NCI-H1930 (cell line): Measurements from ENCODE around the gene NUDT22.

Source experiments
- DNase-seq, 2 experiments: peaks; one replicate each; lab custom pipeline; 2025; lab: John Stamatoyannopoulos, UW

Gene NUDT22

DNA sequence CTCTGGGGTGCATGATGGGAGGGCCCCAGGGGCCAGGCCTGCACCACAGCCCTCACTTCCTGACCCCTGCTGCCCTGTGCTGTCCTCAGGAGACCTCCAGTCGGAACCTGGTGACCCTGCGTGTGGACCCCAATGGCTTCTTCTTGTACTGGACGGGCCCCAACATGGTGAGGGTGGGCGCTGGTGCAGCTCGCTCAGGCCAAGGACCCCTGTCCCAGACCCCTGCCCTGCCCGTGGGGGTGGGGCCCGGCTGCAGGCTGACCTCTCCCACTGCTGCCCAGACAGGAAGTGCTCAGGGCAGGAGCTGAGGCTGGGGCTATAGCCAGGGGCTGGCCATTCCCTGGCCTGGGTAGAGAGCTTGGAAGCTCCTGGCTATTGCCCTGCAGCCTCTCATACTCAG is 28.3 kb downstream of the NUDT22 start:
- DNase-seq = no peak

DNA sequence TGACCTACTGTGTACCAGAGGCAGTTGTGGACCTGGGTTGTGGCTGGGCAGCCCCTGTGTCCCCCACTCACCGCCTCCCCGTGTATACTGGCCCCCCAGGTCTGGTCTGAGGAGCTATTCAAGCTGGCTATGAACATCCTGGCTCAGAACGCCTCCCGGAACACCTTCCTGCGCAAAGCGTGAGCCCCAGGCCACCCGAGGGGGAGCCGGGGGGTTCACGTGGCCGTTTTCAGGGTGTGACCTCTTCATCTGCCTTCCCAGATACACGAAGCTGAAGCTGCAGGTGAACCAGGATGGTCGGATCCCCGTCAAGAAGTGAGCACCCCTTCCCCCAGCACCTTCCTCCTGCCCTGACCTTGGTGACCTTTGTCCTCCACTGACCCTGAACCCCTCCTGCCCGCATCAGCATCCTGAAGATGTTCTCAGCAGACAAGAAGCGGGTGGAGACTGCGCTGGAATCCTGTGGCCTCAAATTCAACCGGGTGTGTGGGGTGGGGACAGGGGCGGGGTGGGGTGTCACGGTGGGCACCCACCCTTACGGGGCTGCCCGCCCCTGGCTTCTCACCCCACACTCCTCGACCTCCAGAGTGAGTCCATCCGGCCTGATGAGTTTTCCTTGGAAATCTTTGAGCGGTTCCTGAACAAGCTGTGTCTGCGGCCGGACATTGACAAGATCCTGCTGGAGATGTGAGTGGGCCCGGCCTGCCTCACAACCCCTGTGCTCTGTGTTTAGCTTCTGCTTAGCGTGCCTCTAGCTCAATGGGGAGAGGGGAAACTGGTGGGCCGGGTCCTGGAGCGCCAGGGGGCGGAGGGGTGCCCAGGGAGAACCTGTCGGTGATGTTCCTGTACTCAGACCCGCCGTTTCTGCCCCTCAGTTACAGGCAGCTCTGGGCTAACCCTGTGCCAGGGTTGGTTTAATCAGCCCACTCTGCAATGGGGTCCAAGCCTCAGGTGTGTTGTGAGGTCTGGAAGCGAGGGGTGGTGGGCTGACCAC is 29.4 kb downstream of the NUDT22 start:
- no peak for DNase-seq

DNA sequence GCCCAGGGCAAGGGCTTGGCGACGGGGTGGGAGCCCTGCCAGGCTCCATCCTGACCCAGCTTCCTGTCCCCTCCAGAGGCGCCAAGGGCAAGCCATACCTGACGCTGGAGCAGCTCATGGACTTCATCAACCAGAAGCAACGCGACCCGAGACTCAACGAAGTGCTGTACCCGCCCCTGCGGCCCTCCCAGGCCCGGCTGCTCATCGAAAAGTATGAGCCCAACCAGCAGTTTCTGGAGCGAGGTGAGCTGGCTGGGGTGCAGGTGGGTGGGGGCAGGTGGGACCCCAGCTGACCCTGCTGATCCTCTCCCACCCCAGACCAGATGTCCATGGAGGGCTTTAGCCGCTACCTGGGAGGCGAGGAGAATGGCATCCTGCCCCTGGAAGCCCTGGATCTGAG is 30.2 kb downstream of the NUDT22 start:
- no peak for DNase-seq

DNA sequence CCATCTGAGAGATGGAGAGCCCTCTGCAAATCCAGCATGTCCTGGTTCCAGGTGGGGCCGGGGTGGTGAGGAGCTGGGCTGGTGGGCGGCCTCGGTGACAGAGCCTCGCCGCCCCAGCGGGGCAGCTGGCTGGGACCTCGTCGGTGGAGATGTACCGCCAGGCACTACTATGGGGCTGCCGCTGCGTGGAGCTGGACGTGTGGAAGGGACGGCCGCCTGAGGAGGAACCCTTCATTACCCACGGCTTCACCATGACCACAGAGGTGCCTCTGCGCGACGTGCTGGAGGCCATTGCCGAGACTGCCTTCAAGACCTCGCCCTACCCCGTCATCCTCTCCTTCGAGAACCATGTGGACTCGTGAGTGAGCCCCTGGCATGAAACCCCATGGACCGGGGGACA is 32.3 kb downstream of the NUDT22 start:
- DNase-seq = no peak

DNA sequence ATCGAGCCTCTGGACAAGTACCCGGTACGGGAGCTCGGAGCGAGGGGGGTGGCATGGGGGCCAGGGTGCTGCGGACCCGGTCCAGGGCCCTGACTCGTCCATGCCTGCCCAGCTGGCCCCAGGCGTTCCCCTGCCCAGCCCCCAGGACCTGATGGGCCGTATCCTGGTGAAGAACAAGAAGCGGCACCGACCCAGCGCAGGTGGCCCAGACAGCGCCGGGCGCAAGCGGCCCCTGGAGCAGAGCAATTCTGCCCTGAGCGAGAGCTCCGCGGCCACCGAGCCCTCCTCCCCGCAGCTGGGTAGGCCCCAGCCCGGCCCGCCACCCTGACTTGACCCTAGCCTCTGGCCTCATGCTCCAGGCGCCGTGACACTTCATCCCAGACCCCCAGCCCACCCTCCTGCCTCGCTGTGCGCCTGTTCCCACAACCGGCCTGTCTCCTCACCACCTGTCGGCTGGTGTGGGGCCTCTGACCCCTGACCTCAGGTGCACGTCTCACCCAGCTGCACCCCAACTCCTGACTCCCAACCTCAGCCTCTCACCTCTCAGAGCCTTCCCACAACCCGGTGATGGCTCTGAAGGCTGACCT is 33.0 kb downstream of the NUDT22 start:
- no peak for DNase-seq

DNA sequence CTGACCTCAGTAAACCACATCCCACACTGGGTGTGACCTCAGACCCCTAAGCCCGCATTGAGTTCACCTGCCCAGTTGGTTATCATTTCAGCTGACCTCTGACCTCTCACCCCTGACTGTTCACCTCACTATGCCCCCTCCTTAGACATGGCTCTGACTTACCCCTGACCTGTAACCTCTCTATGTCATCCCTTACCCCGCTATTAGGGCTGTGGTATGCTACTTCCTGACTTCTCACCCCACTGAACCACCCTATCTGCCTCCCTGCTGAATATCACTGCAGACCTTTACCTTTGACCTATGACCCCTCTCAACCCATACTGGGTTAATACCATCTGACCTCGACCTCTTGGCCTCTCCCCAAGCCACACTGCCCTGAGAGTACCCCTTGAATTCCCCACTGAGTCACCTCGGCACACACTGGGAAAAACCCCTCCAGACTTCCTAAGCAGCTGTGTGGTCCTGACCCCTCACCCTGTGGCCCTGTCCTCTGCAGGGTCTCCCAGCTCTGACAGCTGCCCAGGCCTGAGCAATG is 33.5 kb downstream of the NUDT22 start:
- no peak for DNase-seq

DNA sequence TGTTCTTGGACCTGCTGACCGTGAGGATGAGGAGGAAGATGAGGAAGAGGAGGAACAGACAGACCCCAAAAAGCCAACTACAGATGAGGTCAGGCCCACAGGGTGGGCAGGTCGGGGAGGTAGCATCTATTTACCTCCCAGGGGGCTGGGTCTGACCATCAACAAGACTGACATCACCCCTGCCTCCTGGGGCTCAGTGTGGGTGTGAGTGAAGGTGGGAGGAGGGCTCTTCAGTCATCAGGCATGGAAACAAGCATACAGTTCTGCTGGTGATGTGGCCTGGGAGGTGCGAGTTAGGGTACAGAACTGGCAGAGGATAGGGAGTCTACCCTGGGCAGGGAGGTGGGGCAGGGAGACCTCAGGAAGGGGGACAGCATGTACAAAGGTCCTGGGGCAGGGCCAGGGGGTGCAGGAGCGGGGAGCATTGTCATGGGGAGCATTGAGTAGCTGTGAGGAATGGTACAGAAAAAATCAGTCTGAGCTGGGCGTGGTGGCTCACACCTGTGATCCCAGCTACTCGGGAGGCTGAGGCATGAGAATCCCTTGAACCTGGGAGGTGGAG is 34.2 kb downstream of the NUDT22 start:
- no peak for DNase-seq

DNA sequence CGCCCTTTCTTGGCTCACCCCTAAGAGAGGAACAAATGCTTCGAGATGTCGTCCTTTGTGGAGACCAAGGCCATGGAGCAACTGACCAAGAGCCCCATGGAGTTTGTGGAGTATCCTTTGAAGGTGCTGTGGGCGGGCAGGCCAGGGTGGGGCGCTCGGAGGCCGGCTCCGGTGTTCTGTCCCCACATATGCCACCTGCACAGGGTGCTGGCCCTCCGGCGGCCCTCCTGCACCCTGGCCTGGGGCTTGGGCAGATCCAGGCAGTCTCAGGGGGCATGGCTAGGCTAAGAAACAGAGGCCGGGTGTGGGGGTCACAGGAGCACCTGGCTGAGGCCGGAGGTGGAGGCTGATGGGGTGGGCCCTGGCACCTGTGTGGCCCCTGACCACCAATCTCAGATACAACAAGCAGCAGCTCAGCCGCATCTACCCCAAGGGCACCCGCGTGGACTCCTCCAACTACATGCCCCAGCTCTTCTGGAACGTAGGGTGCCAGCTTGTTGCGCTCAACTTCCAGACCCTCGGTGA is 35.5 kb downstream of the NUDT22 start:
- DNase-seq = no peak

DNA sequence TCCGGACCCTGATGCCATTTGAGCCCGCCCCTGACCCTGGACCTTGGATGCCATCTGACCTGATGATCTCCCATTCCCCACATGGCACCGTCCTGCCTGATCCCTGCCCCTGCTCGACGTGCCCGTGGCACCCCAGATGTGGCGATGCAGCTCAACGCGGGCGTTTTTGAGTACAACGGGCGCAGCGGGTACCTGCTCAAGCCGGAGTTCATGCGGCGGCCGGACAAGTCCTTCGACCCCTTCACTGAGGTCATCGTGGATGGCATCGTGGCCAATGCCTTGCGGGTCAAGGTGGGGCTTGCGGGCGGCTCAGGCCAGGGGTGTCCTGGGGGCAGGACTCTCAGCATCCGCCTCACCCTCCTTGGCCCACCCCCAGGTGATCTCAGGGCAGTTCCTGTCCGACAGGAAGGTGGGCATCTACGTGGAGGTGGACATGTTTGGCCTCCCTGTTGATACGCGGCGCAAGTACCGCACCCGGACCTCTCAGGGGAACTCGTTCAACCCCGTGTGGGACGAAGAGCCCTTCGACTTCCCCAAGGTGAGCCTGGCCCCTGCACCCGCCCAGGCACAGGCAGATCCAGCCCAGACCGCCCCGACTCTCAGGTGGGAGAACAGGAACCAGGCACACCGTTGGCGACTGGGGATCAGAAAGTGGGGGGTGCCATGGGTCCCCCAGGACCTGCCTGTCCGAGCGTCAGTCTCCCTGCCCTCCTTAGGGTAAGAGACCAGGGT is 36.4 kb downstream of the NUDT22 start:
- DNase-seq = no peak

DNA sequence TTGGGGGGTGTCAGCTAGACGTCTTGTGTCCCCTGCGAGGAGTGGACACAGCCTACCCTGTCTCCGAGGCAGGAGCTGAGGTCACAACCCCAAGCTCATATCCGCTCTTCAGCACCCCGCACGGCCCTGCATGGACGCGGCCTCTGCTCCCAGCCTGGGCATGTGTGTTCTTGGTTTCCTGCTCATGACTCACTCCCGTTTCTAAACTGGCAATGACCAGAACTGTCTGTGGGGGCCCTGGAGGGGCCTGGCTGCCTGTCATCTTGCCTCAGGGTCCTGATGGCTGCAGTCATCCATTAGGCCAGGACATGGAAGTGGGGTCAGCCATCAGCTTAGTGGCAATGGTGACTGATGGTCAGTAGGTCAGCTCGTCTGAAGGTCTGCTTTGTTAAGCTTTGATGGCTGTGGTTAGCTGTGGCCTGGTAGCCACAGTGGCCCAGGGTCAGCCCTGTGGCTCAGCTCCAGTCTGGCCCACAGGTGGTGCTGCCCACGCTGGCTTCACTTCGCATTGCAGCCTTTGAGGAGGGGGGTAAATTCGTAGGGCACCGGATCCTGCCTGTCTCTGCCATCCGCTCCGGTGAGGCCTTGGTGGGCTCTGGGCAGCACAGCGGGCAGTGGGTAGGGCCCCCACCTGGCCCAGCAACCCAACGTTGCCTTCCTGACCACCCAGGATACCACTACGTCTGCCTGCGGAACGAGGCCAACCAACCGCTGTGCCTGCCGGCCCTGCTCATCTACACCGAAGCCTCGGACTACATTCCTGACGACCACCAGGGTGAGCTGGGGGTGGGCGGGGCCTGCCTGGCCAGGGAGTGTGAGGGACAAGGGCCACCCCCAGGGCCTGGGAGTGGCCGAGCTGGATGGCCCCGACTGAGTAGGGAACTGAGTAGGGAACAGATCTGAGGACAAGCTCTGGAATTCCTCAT is 37.2 kb downstream of the NUDT22 start:
- DNase-seq = no peak

DNA sequence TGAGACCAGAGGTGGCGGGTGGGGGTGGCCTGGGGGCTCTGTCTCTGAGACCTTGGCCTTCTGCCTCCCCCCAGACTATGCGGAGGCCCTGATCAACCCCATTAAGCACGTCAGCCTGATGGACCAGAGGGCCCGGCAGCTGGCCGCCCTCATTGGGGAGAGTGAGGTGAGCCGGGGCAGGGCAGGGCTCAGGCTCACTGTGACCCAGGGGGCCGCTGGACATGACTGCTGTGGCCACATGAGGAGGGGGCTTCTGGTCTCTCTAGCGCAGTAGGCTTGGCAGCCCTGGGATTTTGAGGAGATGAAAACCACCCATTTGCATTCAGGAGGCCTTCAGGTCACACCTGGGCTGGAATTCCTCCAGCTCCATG is 37.9 kb downstream of the NUDT22 start:
- DNase-seq = no peak

DNA sequence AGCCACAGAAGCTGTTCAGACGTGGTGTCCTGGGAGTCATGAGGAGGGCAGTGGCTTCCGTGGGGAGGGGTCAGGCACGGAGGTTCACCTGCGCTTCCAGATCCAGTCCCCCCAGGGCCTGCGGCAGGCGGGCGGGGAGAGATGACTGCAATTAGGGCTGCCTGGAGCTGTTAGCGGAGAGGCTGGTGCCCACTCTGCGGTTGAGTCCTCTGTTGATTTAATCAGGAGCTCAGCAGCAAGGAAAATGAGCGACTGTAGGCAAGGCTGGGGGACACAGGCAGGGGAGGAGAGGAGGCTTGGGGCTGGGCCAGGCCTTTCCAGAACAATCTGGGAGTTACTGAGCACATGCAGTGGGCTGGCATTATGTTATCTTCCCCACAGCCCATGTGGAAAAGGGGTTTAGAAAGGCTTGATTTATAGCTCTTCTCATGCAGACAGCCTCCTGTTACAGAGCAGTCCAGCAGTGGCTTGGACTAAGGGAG is 38.3 kb downstream of the NUDT22 start:
- no peak for DNase-seq

DNA sequence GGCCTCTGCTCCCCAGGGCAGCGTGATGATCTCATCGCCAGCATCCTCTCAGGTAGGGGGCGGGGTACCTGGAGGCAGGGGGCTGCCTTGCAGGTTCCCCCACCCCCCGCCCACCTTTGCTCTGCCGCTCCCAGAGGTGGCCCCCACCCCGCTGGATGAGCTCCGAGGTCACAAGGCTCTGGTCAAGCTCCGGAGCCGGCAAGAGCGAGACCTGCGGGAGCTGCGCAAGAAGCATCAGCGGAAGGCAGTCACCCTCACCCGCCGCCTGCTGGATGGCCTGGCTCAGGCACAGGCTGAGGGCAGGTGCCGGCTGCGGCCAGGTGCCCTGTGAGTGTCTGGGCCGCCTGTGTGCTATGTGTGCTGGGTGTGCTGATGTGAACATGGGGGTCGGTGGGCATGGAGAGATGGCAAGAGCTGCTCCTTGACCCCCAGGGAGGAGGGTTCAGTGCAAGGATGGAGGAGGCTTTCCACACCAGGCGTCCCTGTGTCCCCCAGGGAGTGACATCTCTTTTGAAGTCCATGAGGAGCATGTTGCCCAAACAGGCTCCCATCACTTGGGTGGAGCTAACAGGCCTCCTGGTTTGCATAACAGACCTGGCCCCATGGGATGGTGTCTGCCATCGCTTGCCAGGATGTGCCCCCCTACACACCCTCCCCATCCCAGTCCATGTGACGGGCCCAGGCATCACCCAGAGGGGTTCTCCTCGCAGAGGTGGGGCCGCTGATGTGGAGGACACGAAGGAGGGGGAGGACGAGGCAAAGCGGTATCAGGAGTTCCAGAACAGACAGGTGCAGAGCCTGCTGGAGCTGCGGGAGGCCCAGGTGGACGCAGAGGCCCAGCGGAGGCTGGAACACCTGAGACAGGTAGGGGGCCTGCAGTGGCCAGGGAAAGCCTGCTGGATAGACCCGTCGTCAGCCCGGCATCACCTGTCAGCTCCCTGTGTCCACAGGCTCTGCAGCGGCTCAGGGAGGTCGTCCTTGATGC is 39.4 kb downstream of the NUDT22 start:
- DNase-seq = no peak

DNA sequence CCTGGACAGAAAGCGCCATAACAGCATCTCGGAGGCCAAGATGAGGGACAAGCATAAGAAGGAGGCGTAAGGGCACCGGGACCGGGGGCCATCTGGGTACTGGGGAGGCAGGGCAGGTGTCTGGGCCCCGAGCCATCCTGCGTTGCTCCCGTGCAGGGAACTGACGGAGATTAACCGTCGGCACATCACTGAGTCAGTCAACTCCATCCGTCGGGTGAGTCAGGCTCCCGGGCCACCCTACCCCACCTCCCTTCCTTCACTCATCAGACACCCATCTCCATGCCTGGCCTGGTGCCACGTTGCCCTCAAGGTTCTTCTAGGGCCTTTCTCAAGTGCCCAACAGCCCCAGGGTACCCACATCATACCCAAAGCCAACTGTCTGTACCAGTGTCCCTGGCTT is 40.3 kb downstream of the NUDT22 start:
- no peak for DNase-seq

DNA sequence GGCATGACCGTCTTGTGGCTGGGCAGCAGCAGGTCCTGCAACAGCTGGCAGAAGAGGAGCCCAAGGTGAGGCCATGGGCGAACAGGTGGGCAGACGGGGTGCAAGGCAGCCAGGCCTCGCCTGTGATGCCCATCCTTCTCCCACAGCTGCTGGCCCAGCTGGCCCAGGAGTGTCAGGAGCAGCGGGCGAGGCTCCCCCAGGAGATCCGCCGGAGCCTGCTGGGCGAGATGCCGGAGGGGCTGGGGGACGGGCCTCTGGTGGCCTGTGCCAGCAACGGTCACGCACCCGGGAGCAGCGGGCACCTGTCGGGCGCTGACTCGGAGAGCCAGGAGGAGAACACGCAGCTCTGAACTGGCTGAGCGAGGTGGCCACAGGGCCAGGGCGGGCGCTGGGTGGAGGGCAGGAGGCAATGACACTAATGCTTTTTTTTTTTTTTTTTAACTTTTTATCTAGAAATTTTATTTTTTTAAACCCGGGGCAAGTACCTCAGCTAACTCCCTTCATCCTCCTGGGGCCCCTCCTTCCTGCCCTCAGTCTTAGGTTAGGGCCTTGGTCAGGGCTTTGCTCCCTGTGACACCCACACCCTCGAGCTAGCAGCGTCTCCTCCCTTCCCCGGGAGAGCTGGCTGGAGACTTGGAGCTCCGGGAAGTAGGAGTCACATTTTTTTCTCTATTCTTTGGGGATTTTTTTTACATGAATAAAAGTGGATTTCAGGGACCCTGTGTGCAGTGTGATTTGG is 41.3 kb downstream of the NUDT22 start:
- no peak for DNase-seq

DNA sequence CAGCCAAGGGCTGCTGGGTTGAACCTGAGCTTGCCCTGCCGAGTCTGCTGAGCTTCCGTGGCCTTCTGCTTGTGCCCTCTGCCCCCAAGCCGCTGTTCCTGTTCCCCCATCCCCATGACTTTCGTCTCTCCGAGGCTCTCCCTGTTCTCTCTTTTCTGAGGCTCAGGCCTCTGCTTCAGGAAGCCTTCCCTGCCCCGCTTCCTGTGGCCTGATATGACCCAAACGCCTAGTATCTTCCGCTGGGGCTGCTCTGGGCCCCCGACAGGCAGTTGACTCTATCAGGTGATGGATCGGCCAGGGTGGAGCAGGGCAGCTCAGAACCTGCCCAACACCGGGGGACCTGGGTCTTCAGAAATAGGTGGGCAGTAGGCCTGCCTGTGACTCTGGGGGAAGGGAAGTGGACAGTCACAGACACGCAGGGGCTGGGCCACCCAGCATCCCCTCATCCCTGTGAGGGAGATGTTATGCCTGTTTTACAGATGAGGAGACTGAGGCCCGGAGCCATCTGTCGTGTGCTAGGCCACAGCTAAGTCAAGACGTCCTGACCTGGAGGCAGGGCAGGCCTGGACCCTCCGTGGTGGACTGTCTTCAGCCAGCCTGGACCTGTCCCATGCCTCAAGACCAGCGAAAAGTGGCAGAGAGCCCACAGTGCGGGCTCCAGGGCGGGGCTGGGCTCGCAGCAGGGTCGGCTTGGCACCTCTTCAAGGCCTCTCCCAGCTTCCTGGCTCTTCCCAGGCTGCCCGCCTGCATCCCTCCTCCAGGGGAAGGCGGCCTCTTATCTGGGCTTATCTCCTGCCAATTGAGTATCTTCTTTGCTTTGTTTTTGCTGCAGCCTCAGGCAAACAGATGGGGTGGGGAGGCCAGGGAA is 42.2 kb downstream of the NUDT22 start:
- no peak for DNase-seq

DNA sequence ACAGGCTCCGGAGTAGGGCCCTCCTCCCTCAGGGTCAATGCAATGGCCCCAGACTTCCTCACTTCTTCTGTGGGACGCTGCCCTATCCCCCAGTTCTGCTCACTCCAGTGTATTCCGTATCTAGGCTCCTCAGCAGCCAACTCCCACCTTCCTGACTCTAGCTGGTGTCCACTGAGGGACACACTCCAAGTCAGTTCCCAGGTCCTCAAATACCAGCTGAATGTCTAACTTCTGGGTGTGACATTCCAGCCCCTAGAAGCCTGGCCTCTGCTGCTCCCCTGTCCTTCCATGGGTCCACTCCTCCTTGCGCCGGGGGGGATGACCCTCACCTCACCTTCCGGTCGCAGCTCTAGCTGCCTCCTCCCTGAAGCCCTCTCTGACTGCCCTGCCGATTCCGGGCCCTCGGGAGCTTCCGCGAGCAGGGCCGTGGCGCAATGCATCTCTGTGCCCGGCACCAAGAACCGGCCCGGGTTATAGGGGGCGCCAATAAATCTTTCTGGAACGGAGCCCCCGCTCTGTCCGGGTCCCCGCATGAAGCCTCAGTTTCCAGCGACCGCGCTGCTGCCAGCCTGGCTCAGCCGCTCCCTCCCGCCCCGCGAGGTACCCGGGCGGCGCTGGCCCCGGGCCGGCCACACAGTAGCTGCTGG is 42.9 kb downstream of the NUDT22 start:
- no peak for DNase-seq
